ENCODE data around the gene PCDH1. TPM values are rescaled to one million over a fixed set of nuclear protein-coding genes. Genes with fewer than 3 reads are reported as not detected.

The PCDH1 gene
- total and polyA plus RNA-seq, 2 of the 13 experiments (the other 11 are each of a cell fraction or from before 2014, with no cell fraction given), result 0.11 to 0.83 TPM

- no peak for TF ChIP-seq ZBTB33 (CRISPR knock-in tag; IDR thresholded peaks at IDR 0.05)
- TF ChIP-seq IKZF4 (CRISPR knock-in tag; IDR thresholded peaks at IDR 0.05; ENCODE audit: borderline replicate concordance, low read depth, not compliant biosample characterization), result peak; percentile 21
- TF ChIP-seq ZNF430 (CRISPR knock-in tag; IDR thresholded peaks at IDR 0.05), result no peak
- peak; percentile 61; the same call in 1 of the 2 replicates for TF ChIP-seq ZSCAN21 (CRISPR knock-in tag; IDR thresholded peaks at IDR 0.05; ENCODE audit: borderline replicate concordance)
- no peak for TF ChIP-seq RBAK (CRISPR knock-in tag; IDR thresholded peaks at IDR 0.05)
- 0 out of 2 replicates have a peak, but pooled peaks have one; percentile 56 for TF ChIP-seq ZNF543 (CRISPR knock-in tag; IDR thresholded peaks at IDR 0.05)
- TF ChIP-seq HHEX (CRISPR knock-in tag; IDR thresholded peaks at IDR 0.05), result no peak
- no peak for TF ChIP-seq DBP (CRISPR knock-in tag; IDR thresholded peaks at IDR 0.05; ENCODE audit: not compliant biosample characterization)
- 0 out of 2 replicates have a peak, but pooled peaks have one; percentile 30 for TF ChIP-seq SRY (CRISPR knock-in tag; IDR thresholded peaks at IDR 0.05)
- TF ChIP-seq, protein P1, sequence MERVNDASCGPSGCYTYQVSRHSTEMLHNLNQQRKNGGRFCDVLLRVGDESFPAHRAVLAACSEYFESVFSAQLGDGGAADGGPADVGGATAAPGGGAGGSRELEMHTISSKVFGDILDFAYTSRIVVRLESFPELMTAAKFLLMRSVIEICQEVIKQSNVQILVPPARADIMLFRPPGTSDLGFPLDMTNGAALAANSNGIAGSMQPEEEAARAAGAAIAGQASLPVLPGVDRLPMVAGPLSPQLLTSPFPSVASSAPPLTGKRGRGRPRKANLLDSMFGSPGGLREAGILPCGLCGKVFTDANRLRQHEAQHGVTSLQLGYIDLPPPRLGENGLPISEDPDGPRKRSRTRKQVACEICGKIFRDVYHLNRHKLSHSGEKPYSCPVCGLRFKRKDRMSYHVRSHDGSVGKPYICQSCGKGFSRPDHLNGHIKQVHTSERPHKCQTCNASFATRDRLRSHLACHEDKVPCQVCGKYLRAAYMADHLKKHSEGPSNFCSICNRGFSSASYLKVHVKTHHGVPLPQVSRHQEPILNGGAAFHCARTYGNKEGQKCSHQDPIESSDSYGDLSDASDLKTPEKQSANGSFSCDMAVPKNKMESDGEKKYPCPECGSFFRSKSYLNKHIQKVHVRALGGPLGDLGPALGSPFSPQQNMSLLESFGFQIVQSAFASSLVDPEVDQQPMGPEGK (CRISPR knock-in tag; IDR thresholded peaks at IDR 0.05), result 0 out of 2 replicates have a peak, but pooled peaks have one; percentile 37
- 0 out of 2 replicates have a peak, but pooled peaks have one; percentile 34 for TF ChIP-seq PHF21A (CRISPR knock-in tag; IDR thresholded peaks at IDR 0.05)
- no peak for TF ChIP-seq ZNF703 (CRISPR knock-in tag; IDR thresholded peaks at IDR 0.05; ENCODE audit: borderline replicate concordance)
- no peak for TF ChIP-seq CBX5 (CRISPR knock-in tag; IDR thresholded peaks at IDR 0.05; ENCODE audit: borderline replicate concordance)
- peak; percentile 75 for TF ChIP-seq CTCF (CRISPR knock-in tag; IDR thresholded peaks at IDR 0.05)
- no peak for TF ChIP-seq PAWR (CRISPR knock-in tag; IDR thresholded peaks at IDR 0.05; ENCODE audit: borderline replicate concordance)
- no peak for TF ChIP-seq TBL1XR1 (IDR thresholded peaks at IDR 0.05; ENCODE audit: borderline replicate concordance, low read length, partially characterized antibody)
- TF ChIP-seq XBP1 (CRISPR knock-in tag; IDR thresholded peaks at IDR 0.05), result no peak
- TF ChIP-seq ZNF253 (CRISPR knock-in tag; IDR thresholded peaks at IDR 0.05; ENCODE audit: borderline replicate concordance), result no peak
- no peak for TF ChIP-seq ZNF550 (CRISPR knock-in tag; IDR thresholded peaks at IDR 0.05; ENCODE audit: borderline replicate concordance)
- TF ChIP-seq RARG (CRISPR knock-in tag; IDR thresholded peaks at IDR 0.05; ENCODE audit: low read depth), result no peak
- TF ChIP-seq FLYWCH1 (CRISPR knock-in tag; IDR thresholded peaks at IDR 0.05), result no peak
- TF ChIP-seq HOXA5 (CRISPR knock-in tag; IDR thresholded peaks at IDR 0.05), result no peak
- no peak; the same call in 1 of the 2 replicates for TF ChIP-seq RARA (CRISPR knock-in tag; IDR thresholded peaks at IDR 0.05)
Measured at GRCh38 chr5:141914199-141914743, 36.1 kb upstream of the PCDH1 start (continued).
